ENCODE measurements around the gene ACP4. TPM values are rescaled to one million over a fixed set of nuclear protein-coding genes. Genes with fewer than 3 reads are reported as not detected.
"Not testable (repeated sequence)": the region's sequence is repeated elsewhere in the genome, so short reads cannot be mapped to it uniquely, and the experiment has no call there.

The ACP4 gene
- total RNA-seq, 8 experiments from 2014 or later = 0.31 TPM; not detected in 7

DNA sequence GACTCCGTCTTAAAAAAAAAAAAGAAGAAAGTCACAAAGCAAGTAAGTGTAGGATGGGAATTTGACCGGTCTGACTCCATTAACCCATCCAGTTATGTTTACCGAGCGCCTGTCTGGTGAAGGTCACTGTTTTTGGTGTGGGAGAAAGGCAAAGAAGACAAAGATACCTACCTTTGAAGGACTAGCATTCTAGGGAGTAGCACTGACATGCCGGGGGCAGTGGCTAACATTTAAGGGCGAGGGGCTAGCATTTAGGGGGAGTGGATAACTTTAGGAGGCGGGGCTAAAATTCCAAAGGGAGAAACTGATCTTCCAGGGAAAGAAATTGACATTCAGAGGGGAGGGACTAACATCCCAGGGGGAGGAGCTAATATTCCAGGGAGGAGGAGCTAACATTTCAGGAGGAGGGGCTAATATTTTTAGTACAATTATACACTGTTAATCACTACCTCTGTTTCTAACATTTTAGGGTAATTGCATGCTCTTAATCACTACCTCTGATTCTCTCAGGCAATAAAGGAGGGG lies 11.2 kb upstream of the ACP4 start:
- no peak overlapping the region for H3K4me3 ChIP-seq
- H3K4me1 ChIP-seq (replicated peaks in 1 of 2) = peaks cover 7% of the 10 kb centered on the region in 2 donors
- ATAC-seq (replicated peaks in 6 of 8) = no peak
- H3K27ac ChIP-seq = no peak overlapping the region
- in situ Hi-C loops (cut with MboI; ENCODE audit: low pct_unique_long_range_greater_than_20kb in 2 of 9, low sequenced_read_pairs in 9 of 9, unreplicated experiment in 9 of 9) = loop anchor here in 7 of 9 experiments (25.0 kb wide), 2 partner anchors 242 to 417 kb away; partner anchors contain the start of gene NAPSA (in 5 of the 7)
- 6 to 81% (median 63%) methylated on average over 2 to 5 of the region's 7 CpGs; no CpG with 5 or more reads in 1 of the 10 experiments for WGBS, 10 experiments

DNA sequence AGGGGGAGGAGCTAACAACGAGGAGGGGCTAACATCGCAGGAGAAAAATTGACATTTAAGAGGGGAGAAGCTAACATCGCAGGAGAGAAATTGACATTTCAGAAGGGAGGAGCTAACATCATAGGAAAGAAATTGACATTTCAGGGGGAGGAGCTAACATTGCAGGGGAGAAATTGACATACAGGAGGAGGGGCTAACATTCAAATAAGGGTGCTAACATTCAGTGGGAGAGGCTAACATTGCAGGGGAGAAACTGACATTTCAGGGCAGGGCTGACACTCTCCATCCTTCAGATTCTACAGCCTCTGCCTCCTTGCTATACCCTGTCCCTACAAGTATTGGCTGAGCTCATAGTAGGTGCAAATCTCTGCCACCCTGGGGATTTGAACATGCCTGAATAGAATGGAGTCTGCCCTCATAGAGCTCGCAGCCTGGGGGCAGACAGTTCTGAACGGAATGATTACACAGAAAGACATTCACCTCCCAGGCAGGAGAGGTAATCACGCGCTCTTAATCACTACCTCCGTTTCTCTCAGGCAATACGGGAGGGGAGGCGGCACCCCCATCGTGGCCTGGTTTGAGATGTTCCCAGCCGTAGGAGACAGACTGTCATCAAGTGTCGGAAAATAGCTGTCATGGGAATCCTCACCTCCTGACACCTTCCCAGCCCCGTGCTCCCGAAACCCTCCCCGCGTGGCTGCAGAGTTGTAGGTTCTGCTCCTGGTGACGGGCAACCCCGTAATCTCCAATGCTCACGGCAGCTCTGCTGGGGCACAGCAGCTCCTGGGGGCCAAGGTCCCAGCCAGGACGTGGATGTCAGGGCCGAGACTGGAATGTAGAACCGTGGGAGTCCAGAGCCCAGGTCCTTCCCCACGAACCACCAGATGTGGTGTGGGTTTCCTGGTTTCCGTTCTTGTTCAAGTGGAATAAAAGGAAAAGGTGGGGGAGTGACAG lies 10.4 kb upstream of the ACP4 start:
- Histone ChIP-seq H3K27ac (no peak overlapping the region), H3K4me3 (no peak overlapping the region), H3K4me1 (replicated peaks in 1 of 2) (peaks cover 7% of the 10 kb centered on the region in 2 donors)
- WGBS, 10 experiments = 6 to 66% (median 44%) methylated on average over 2 to 10 of the region's 25 CpGs; no CpG with 5 or more reads in 3 of the 10 experiments
- ATAC-seq (replicated peaks in 6 of 8) = peak in 2 of 8 experiments; percentile 16 to 19
- in situ Hi-C loops (cut with MboI; ENCODE audit: low pct_unique_long_range_greater_than_20kb in 2 of 9, low sequenced_read_pairs in 9 of 9, unreplicated experiment in 9 of 9) = loop anchor here in 7 of 9 experiments (10.0 to 25.0 kb wide), 3 partner anchors 75 to 417 kb away; partner anchors contain the start of gene NAPSA (in 5 of the 7)

DNA sequence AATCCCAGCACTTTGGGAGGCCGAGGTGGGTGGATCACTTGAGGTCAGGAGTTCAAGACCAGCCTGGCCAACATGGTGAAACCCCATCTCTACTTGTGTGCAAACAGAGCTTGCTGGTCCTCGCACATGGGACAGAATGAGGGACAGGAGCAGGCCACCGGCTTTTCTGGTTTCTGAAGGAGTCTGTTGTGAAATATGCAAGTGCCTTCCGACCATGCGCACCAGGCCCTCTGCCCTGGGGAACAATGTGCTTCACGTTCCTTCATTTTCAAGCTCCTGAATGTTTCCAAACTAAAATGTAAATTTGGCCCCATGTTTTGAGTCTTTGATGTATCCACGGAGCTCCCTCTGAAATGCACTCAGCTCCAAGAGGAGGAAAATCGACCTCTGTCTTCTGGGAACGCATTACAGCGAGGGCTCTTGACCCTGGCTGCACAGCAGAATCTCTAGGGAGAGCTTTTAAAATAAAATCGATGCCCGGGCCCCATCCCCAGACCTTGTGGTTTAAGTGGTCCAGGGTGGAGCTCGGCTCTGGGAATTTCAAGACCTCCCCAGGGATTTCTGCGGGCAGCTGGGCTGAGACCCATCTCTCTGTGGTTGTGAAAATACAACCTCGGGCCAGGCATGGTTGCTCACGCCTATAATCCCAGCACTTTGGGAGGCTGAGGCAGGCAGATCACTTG lies 9.3 kb upstream of the ACP4 start:
- peak in 3 of 8 experiments; percentile 11 to 55 (median 39) for ATAC-seq (replicated peaks in 6 of 8)
- Histone ChIP-seq H3K4me1 (replicated peaks in 1 of 2) (peaks cover 7 to 12% of the 10 kb centered on the region in 2 donors), H3K27ac (no peak overlapping the region), H3K4me3 (no peak overlapping the region)
- WGBS, 10 experiments = 0 to 100% (median 32%) methylated on average over 1 to 11 of the region's 16 CpGs
- in situ Hi-C loops (cut with MboI; ENCODE audit: low pct_unique_long_range_greater_than_20kb in 2 of 9, low sequenced_read_pairs in 9 of 9, unreplicated experiment in 9 of 9) = loop anchor here in 7 of 9 experiments (10.0 to 25.0 kb wide), 3 partner anchors 76 to 419 kb away; partner anchors contain the start of gene NAPSA (in 5 of the 7)

DNA sequence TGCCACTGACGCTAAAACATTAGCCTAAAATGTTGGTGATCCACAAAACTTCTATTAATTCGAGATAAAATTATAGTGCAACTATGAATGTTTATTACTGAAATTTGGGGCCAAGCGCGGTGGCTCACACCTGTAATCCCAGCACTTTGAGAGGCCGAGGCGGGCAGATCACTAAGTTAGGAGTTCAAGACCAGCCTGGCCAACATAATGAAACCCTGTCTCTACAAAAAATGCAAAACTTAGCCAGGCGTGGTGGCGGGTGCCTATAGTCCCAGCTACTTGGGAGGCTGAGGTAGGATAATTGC lies 6.4 kb upstream of the ACP4 start:
- not testable (repeated sequence) for H3K27ac ChIP-seq; ATAC-seq (replicated peaks in 6 of 8)
- in situ Hi-C loops (cut with MboI; ENCODE audit: low pct_unique_long_range_greater_than_20kb in 2 of 9, low sequenced_read_pairs in 9 of 9, unreplicated experiment in 9 of 9) = loop anchor here in 7 of 9 experiments (10.0 to 25.0 kb wide), 3 partner anchors 79 to 421 kb away; partner anchors contain the start of gene NAPSA (in 5 of the 7)

DNA sequence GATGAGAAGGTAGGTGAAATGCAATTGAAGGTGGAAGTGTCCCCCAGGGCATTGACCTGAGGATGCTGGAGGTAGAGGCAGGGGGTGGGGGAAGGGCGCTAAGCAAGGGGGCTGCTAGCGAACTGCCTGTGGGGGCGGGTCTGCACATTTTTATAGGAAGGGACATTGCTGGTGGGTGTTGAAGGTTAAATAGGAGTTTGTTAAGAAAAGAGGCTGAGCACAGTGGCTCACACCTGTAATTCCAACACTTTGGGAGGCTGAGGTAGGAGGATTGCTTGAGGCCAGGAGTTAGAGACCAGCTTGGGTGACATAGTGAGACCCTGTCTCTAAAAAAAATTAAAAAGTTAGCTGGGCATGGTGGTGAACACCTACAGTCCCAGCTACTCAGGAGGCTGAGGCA lies 5.5 kb upstream of the ACP4 start:
- Histone ChIP-seq H3K27ac (no peak overlapping the region), H3K4me3 (no peak overlapping the region), H3K4me1 (replicated peaks in 1 of 2) (peaks cover 7 to 16% of the 10 kb centered on the region in 2 donors)
- in situ Hi-C loops (cut with MboI; ENCODE audit: low pct_unique_long_range_greater_than_20kb in 2 of 9, low sequenced_read_pairs in 9 of 9, unreplicated experiment in 9 of 9) = loop anchor here in 7 of 9 experiments (10.0 to 25.0 kb wide), 3 partner anchors 80 to 422 kb away; partner anchors contain the start of gene NAPSA (in 5 of the 7)
- WGBS, 10 experiments = no CpG with 5 or more reads among the region's 3 CpGs
- ATAC-seq (replicated peaks in 6 of 8) = no peak

More for the DNA sequence above, 6.4 kb upstream of the ACP4 start:
- H3K4me1 ChIP-seq (replicated peaks in 1 of 2) = peaks cover 7 to 16% of the 10 kb centered on the region in 2 donors
- H3K4me3 ChIP-seq = not testable (repeated sequence)
- 0 to 60% (median 36%) methylated on average over 1 to 8 of the region's 8 CpGs; no CpG with 5 or more reads in 2 of the 10 experiments for WGBS, 10 experiments

DNA sequence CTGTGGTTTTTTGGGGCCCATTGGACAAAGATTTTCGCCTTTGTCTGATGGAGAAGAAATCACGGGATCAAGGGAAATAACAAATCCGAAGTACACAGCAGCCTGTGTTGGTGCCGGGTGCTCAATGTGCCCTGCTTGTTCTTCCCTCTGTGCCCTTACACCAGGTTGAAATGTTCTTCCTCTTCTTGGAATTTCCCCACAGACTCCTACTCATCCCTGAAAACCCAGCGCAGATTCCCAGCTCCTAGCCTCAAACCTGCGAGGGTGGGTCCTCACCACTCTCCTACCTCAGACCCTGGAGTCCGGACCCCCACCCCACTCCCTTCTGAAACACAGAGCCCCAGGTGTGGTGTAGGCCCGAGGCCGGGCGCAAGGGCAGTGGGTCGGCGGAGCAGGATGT lies 4.9 kb upstream of the ACP4 start:
- 40 to 100% (median 78%) methylated on average over 1 to 10 of the region's 12 CpGs; no CpG with 5 or more reads in 3 of the 10 experiments for WGBS, 10 experiments
- H3K4me1 ChIP-seq (replicated peaks in 1 of 2) = peaks cover 7 to 16% of the 10 kb centered on the region in 2 donors
- no peak for ATAC-seq (replicated peaks in 6 of 8)
- H3K27ac ChIP-seq = no peak overlapping the region
- no peak overlapping the region for H3K4me3 ChIP-seq
- in situ Hi-C loops (cut with MboI; ENCODE audit: low pct_unique_long_range_greater_than_20kb in 2 of 9, low sequenced_read_pairs in 9 of 9, unreplicated experiment in 9 of 9) = loop anchor here in 7 of 9 experiments (10.0 to 25.0 kb wide), 3 partner anchors 81 to 423 kb away; partner anchors contain the start of gene NAPSA (in 5 of the 7)

DNA sequence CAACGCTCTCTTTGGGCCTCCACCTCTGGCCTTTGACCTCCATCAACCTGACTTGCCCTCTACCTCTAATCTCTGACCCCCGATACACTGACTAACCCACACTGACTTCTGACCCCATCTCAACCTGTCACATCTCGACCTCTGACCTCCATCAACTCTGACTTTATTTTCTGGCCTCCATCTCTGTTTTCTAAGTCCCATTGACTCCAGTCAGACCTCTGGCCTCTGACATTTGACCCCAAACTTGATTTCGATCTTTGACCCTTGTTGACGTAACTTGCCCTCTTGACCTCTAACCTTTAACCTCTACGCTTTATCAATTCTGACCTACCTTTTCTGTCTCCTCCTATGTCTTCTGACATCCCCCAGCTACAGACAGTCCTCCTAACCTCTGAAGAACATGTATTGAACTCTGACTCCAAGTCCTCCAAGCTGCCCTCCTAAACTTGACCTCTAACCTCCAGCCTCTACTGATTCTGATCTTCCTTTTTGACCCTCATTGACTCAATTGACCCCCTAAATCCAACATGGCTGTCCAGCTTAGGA lies 780 bp downstream of the ACP4 start:
- Histone ChIP-seq H3K4me1 (replicated peaks in 1 of 2) (peaks cover 0 to 6% of the 10 kb centered on the region in 2 donors), H3K4me3 (no peak overlapping the region), H3K27ac (no peak overlapping the region)
- in situ Hi-C loops (cut with MboI; ENCODE audit: low pct_unique_long_range_greater_than_20kb in 2 of 9, low sequenced_read_pairs in 9 of 9, unreplicated experiment in 9 of 9) = loop anchor here in 8 of 9 experiments (10.0 to 25.0 kb wide), 3 partner anchors 254 to 429 kb away; partner anchors contain the start of gene NAPSA (in 6 of the 8)
- no peak for ATAC-seq (replicated peaks in 6 of 8)
- WGBS, 10 experiments = 73 to 100% (median 90%) methylated on average over 1 to 6 of the region's 6 CpGs

DNA sequence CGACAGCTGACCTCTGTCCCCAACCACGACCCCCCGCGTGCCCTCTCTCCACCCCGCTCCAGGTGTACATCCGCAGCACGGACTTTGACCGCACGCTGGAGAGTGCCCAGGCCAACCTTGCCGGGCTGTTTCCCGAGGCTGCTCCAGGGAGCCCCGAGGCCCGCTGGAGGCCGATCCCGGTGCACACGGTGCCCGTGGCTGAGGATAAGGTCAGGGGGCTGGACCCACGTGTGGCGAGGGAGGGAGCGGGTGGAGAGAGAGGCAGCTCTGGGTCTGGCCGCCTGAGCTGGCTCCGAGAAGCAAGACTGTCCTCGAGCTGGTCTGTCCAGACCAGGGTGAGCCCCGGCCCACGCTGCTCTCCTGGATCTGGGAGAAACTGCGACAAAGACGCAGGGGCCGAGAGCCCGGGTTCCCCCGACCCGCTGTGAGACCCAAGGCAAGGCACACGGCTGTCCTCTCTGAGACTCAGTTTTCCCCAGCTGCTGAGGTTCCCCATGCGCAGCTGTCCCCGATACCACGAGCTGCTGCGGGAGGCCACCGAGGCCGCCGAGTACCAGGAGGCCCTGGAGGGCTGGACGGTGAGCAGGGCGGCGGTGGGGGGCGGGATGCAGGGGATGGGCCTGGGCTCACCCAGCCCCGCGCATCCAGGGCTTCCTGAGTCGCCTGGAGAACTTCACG lies 1.5 kb downstream of the ACP4 start:
- no peak overlapping the region for H3K4me3 ChIP-seq
- peaks cover 0 to 2% of the 10 kb centered on the region in 2 donors for H3K4me1 ChIP-seq (replicated peaks in 1 of 2)
- WGBS, 10 experiments = 76 to 85% (median 84%) methylated on average over 4 to 9 of the region's 47 CpGs; no CpG with 5 or more reads in 7 of the 10 experiments
- in situ Hi-C loops (cut with MboI; ENCODE audit: low pct_unique_long_range_greater_than_20kb in 2 of 9, low sequenced_read_pairs in 9 of 9, unreplicated experiment in 9 of 9) = loop anchor here in 8 of 9 experiments (10.0 to 25.0 kb wide), 3 partner anchors 254 to 429 kb away; partner anchors contain the start of gene NAPSA (in 6 of the 8)
- H3K27ac ChIP-seq = no peak overlapping the region
- peak in 4 of 8 experiments; percentile 4 to 14 (median 8) for ATAC-seq (replicated peaks in 6 of 8)

DNA sequence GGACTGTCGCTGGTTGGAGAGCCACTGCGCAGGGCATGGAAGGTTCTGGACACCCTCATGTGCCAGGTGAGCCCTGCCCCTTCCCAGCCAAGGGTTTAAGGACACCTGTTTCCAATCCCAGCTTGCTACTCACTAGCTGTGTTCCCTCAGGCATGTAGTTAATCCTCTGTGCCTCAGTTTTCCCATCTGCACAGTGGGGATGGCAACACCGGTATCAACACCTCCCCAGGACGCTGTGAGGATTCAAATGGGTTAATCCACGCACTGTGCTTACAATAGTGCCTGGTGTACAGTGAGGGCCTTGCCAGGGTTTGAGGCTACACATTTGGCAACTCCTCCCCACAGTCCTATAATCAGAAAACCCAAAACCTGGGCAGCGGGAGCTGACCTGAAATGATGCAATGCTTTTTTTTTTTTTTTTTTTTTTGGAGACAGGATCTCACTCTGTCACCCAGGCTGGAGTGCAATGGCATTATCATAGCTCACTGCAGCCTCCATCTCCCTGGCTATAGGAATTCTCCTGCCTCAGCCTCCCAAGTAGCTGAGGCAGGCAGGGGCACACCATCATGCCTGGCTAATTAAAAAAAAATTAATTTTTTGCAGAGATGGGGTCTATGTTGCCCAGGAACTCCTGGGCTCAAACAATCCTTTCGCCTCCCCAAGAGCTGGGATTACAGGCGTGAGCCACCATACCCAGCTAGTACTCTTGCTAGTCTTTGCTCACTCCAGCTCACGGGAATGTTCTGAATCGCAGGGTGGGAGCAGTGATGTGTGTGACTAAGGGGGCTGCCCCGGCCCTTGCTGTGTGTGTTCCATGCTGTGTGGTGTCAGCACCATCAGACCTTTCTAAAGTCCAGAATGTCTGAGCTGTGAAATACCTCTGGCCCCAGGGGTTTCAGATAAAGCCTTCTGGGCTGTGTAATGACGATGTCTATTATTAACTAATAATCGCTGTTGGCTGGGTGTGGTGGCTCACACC lies 2.3 kb downstream of the ACP4 start:
- Histone ChIP-seq H3K4me1 (replicated peaks in 1 of 2) (peaks cover 0 to 2% of the 10 kb centered on the region in 2 donors), H3K4me3 (no peak overlapping the region), H3K27ac (no peak overlapping the region)
- ATAC-seq (replicated peaks in 6 of 8) = peak in 1 of 8 experiments; percentile 0
- WGBS, 10 experiments = 60 to 100% (median 97%) methylated on average over 1 to 7 of the region's 13 CpGs; no CpG with 5 or more reads in 1 of the 10 experiments
- in situ Hi-C loops (cut with MboI; ENCODE audit: low pct_unique_long_range_greater_than_20kb in 2 of 9, low sequenced_read_pairs in 9 of 9, unreplicated experiment in 9 of 9) = loop anchor here in 8 of 9 experiments (10.0 to 25.0 kb wide), 3 partner anchors 255 to 430 kb away; partner anchors contain the start of gene NAPSA (in 6 of the 8)

DNA sequence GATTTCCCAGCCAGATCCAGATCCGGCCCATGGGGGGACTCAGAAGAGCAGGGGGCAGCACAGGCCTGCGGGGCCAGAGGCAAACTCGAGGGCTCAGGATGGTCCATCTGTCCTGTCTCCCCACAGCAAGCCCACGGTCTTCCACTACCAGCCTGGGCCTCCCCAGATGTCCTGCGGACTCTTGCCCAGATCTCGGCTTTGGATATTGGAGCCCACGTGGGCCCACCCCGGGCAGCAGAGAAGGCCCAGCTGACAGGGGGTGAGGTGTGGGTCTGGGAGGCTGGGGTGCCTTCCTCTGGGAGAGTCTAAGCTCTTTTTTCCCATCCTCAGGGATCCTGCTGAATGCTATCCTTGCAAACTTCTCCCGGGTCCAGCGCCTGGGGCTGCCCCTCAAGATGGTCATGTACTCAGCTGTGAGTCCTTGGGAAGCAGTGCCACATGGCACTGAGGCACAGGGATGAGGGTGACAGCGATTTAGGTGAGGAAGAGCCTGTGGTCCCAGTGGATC lies 3.4 kb downstream of the ACP4 start:
- in situ Hi-C loops (cut with MboI; ENCODE audit: low pct_unique_long_range_greater_than_20kb in 2 of 9, low sequenced_read_pairs in 9 of 9, unreplicated experiment in 9 of 9) = loop anchor here in 8 of 9 experiments (10.0 to 25.0 kb wide), 3 partner anchors 256 to 431 kb away; partner anchors contain the start of gene NAPSA (in 6 of the 8)
- no peak overlapping the region for H3K27ac ChIP-seq
- ATAC-seq (replicated peaks in 6 of 8) = peak in 1 of 8 experiments; percentile 3
- peaks cover 0 to 2% of the 10 kb centered on the region in 2 donors for H3K4me1 ChIP-seq (replicated peaks in 1 of 2)
- H3K4me3 ChIP-seq = no peak overlapping the region
- WGBS, 10 experiments = 30 to 90% (median 73%) methylated on average over 2 to 4 of the region's 11 CpGs; no CpG with 5 or more reads in 7 of the 10 experiments

Measured in motor neuron (in vitro differentiated cells).